Activated naive CD4-positive, alpha-beta T cell treated with Interleukin-2 at 50 U/mL for 16 hours (primary cell): ENCODE results near the gene FECH.
"Not testable (repeated sequence)": the region's sequence is repeated elsewhere in the genome, so short reads cannot be mapped to it uniquely, and the experiment has no call there.

Experiments
- DNase-seq: peaks from one replicate; pipeline ENCODE4 v3.0.0-alpha.2; 2020

FECH gene

GRCh38 chr18:57527556-57528229, 58.8 kb downstream of the FECH start:
- no peak for DNase-seq

- DNase-seq = no peak
Measured at GRCh38 chr18:57523171-57523956, 63.1 kb downstream of the FECH start.

GRCh38 chr18:57522348-57522747, 64.2 kb downstream of the FECH start:
- DNase-seq = not testable (repeated sequence)

GRCh38 chr18:57519668-57520424, 66.7 kb downstream of the FECH start:
- no peak for DNase-seq

GRCh38 chr18:57518533-57518932, 68.0 kb downstream of the FECH start:
- no peak for DNase-seq

GRCh38 chr18:57516056-57516455, 70.4 kb downstream of the FECH start:
- DNase-seq = no peak

GRCh38 chr18:57505231-57505630, 81.3 kb downstream of the FECH start:
- DNase-seq = no peak

GRCh38 chr18:57502624-57503023, 83.9 kb downstream of the FECH start:
- no peak for DNase-seq

GRCh38 chr18:57498682-57499256, 87.7 kb downstream of the FECH start:
- no peak for DNase-seq
